H1 (cell line): ENCODE measurements around the gene SLC39A7. TPM values are rescaled to one million over a fixed set of nuclear protein-coding genes. Genes with fewer than 3 reads are reported as not detected.

Source experiments
- CTCF ChIA-PET: fragments of 300-600 bp; sonication (Branson Sonifier 250); formaldehyde crosslinking; loops from one replicate; lab custom pipeline; 2021; ENCODE audit not compliant: partially characterized antibody; lab: Charles Lee
- POLR2A ChIA-PET: fragments of 300-600 bp; sonication (Branson Sonifier 250); formaldehyde crosslinking; loops from one replicate; lab custom pipeline; 2021; ENCODE audit warnings: inconsistent platforms; ENCODE audit not compliant: partially characterized antibody; lab: Charles Lee
- DNase-seq, 2 experiments: peaks; one replicate each; pipeline versions ENCODE4 v3.0.0 to v3.0.0-alpha.2; 2010 to 2022; ENCODE audit warnings: low spot score in 2 of 2, low read depth in 1 of 2, mixed read lengths in 1 of 2
- FAIRE-seq: peaks from 2 replicates; lab custom pipeline; 2011; peaks lifted over from hg19 to GRCh38; lab: Jason Lieb, UNC
- H2AFZ ChIP-seq: 2 replicates; pipeline ENCODE4 v1.8.1; 2012; ENCODE audit warnings: low read length, inconsistent platforms
- H2AK5ac ChIP-seq: 2 replicates; pipeline ENCODE4 v1.6.1; 2013; ENCODE audit warnings: low read depth, low read length
- H2BK120ac ChIP-seq: replicated peaks from 2 replicates; pipeline ENCODE3; 2013; ENCODE audit warnings: low read depth, low read length, inconsistent platforms
- H2BK12ac ChIP-seq: 2 replicates; pipeline ENCODE4 v1.6.1; 2013; ENCODE audit warnings: low read depth, low read length
- H2BK15ac ChIP-seq: 2 replicates; pipeline ENCODE4 v1.6.1; 2013; ENCODE audit warnings: low read length
- H2BK20ac ChIP-seq: 2 replicates; pipeline ENCODE4 v1.6.1; 2013; ENCODE audit warnings: low read length
- H2BK5ac ChIP-seq: 2 replicates; pipeline ENCODE4 v1.6.1; 2013; ENCODE audit warnings: low read depth, low read length
- H3K14ac ChIP-seq: 2 replicates; pipeline ENCODE4 v1.6.1; 2013; ENCODE audit warnings: inconsistent platforms; ENCODE audit not compliant: insufficient read length
- H3K18ac ChIP-seq: 2 replicates; pipeline ENCODE4 v1.6.1; 2013; ENCODE audit warnings: low read length; ENCODE audit errors: extremely low read depth
- H3K23ac ChIP-seq: 2 replicates; pipeline ENCODE4 v1.6.1; 2013; ENCODE audit warnings: inconsistent platforms; ENCODE audit not compliant: insufficient read length
- H3K23me2 ChIP-seq: 2 replicates; pipeline ENCODE4 v1.6.1; 2013; ENCODE audit warnings: low read depth, low read length
- H3K27ac ChIP-seq: 2 replicates; pipeline ENCODE4 v1.6.1; 2011; ENCODE audit warnings: low read depth, low read length, inconsistent platforms
- H3K27me3 ChIP-seq, 4 experiments: replicated peaks in 1 of 4; 1 replicate in 1 of 4; 2 replicates in 3 of 4; pipeline versions ENCODE4 v1.6.1 to v1.8.1; 2011 to 2013; ENCODE audit warnings: low read length in 3 of 4, mild to moderate bottlenecking in 3 of 4, inconsistent platforms in 2 of 4, mixed read lengths in 2 of 4, moderate library complexity in 1 of 4; ENCODE audit not compliant: control insufficient read depth in 3 of 4, insufficient read depth in 3 of 4; ENCODE audit errors: extremely low read depth in 1 of 4
- H3K36me3 ChIP-seq, 4 experiments: 2 replicates each; pipeline versions ENCODE4 v1.6.1 to v1.8.1; 2011 to 2013; ENCODE audit warnings: mild to moderate bottlenecking in 4 of 4, low read length in 3 of 4, moderate library complexity in 2 of 4, control low read depth in 1 of 4, inconsistent platforms in 1 of 4; ENCODE audit not compliant: insufficient read depth in 4 of 4, control insufficient read depth in 2 of 4
- H3K4ac ChIP-seq: replicated peaks from 2 replicates; pipeline ENCODE3; 2013; ENCODE audit warnings: low read length, low read depth, mixed read lengths, inconsistent platforms; ENCODE audit not compliant: insufficient read length
- H3K4me1 ChIP-seq, 4 experiments: replicated peaks in 1 of 4; 1 replicate in 1 of 4; 2 replicates in 3 of 4; pipeline versions ENCODE4 v1.6.1 to v1.8.1; 2011 to 2013; ENCODE audit warnings: low read length in 3 of 4, inconsistent platforms in 2 of 4, mixed read lengths in 1 of 4; ENCODE audit not compliant: insufficient read depth in 4 of 4, control insufficient read depth in 3 of 4
- H3K4me2 ChIP-seq, 2 experiments: 2 replicates each; pipeline versions ENCODE4 v1.6.1 to v1.8.1; 2011 to 2013; ENCODE audit warnings: low read depth in 2 of 2, low read length in 2 of 2, control low read depth in 1 of 2, inconsistent platforms in 1 of 2, mild to moderate bottlenecking in 1 of 2; ENCODE audit not compliant: insufficient read depth in 1 of 2
- H3K4me3 ChIP-seq, 4 experiments: fragments of 200-600, 300-600 bp in 1 of 4; sonication (generic), shearing (Covaris generic), sonication (Bioruptor Twin) in 1 of 4; 2 replicates each; pipeline versions ENCODE4 v1.5.1 to v1.8.1; 2011 to 2016; ENCODE audit warnings: low read length in 4 of 4, low read depth in 3 of 4, control low read depth in 2 of 4, inconsistent platforms in 2 of 4, mild to moderate bottlenecking in 2 of 4, mixed read lengths in 1 of 4, moderate library complexity in 1 of 4; ENCODE audit not compliant: insufficient read depth in 2 of 4; ENCODE audit errors: extremely low read depth in 1 of 4
- H3K56ac ChIP-seq: replicated peaks from 2 replicates; pipeline ENCODE3; 2013; ENCODE audit warnings: low read depth, mild to moderate bottlenecking, mixed read lengths, low read length, inconsistent platforms; ENCODE audit not compliant: insufficient read length
- H3K79me1 ChIP-seq: 2 replicates; pipeline ENCODE4 v1.6.1; 2013; ENCODE audit warnings: low read depth, low read length, control low read depth
- H3K79me2 ChIP-seq, 2 experiments: 2 replicates each; pipeline versions ENCODE4 v1.6.1 to v1.8.1; 2012 to 2013; ENCODE audit warnings: low read length in 2 of 2, mild to moderate bottlenecking in 2 of 2, inconsistent platforms in 1 of 2; ENCODE audit not compliant: insufficient read depth in 2 of 2, control insufficient read depth in 1 of 2
- H3K9ac ChIP-seq, 4 experiments: replicated peaks in 1 of 4; 1 replicate in 1 of 4; 2 replicates in 3 of 4; pipeline versions ENCODE4 v1.6.1 to v1.8.1; 2011 to 2013; ENCODE audit warnings: low read depth in 3 of 4, low read length in 3 of 4, control low read depth in 2 of 4, mild to moderate bottlenecking in 2 of 4, moderate library complexity in 2 of 4, inconsistent platforms in 1 of 4; ENCODE audit errors: extremely low read depth in 1 of 4
- H3K9me3 ChIP-seq, 2 experiments: 2 replicates each; pipeline versions ENCODE4 v1.6.1 to v1.8.1; 2012 to 2013; ENCODE audit warnings: mild to moderate bottlenecking in 2 of 2, moderate library complexity in 2 of 2, control low read depth in 1 of 2, inconsistent platforms in 1 of 2, low read depth in 1 of 2, low read length in 1 of 2, mixed read lengths in 1 of 2; ENCODE audit not compliant: insufficient read depth in 2 of 2
- H4K20me1 ChIP-seq, 2 experiments: replicated peaks in 1 of 2; 2 replicates each; pipeline versions ENCODE3 to v1.8.1; 2011 to 2013; ENCODE audit warnings: inconsistent platforms in 2 of 2, low read length in 2 of 2, mild to moderate bottlenecking in 1 of 2; ENCODE audit not compliant: insufficient read depth in 2 of 2, control insufficient read depth in 1 of 2
- H4K5ac ChIP-seq: 2 replicates; pipeline ENCODE4 v1.6.1; 2013; ENCODE audit warnings: low read length, low read depth, mixed read lengths, inconsistent platforms; ENCODE audit not compliant: insufficient read length
- H4K8ac ChIP-seq: 2 replicates; pipeline ENCODE4 v1.8.0; 2013; ENCODE audit warnings: mild to moderate bottlenecking, moderate library complexity, low read length, inconsistent platforms; ENCODE audit not compliant: insufficient read depth; ENCODE audit errors: extremely low read depth
- H4K91ac ChIP-seq: replicated peaks from 2 replicates; pipeline ENCODE3; 2013; ENCODE audit warnings: low read length, mixed read lengths, inconsistent platforms; ENCODE audit not compliant: insufficient read length
- WGBS, 2 experiments: shearing (Covaris generic) in 1 of 2; methylation state at CpG; one replicate each; pipeline versions ENCODE4 v1.1.6 to v1.1.7; 2013 to 2015; ENCODE audit warnings: low lambda C conversion rate in 2 of 2, mixed read lengths in 2 of 2, inconsistent platforms in 1 of 2, low coverage in 1 of 2, missing lambda C conversion rate in 1 of 2; ENCODE audit not compliant: insufficient replicate concordance in 2 of 2, insufficient coverage in 1 of 2, insufficient read length in 1 of 2; ENCODE audit errors: extremely low coverage in 1 of 2, missing lambda C conversion rate in 1 of 2; 5-methylcytosine and 5-hydroxymethylcytosine counted together
- polyA plus RNA-seq, 7 experiments: library from polyadenylated mRNA; depleted of rRNA in 3 of 7; stranded (reverse) in 5 of 7; unstranded in 2 of 7; fragments of >200 nt in 5 of 7; fragments of 200-250 nt in 2 of 7; gene quantifications; 1 replicate in 5 of 7; 2 replicates in 1 of 7; 4 replicates in 1 of 7; pipeline versions ENCODE4 v1.2.1 to v1.2.3, GENCODE V29; 2011 to 2013; ENCODE audit warnings: missing spikeins in 2 of 7, mixed read lengths in 2 of 7
- total RNA-seq: library from RNA; stranded (reverse); fragmentation: NEBNext Ultra II Directional; extraction: Animal tissue kit (Norgen Biotek cat#: 25700); gene quantifications from 2 replicates; pipeline ENCODE4 v1.2.1, GENCODE V29; 2021

Gene SLC39A7
- total and polyA plus RNA-seq, 2 of the 8 experiments (the other 6 are each of a cell fraction or from before 2014, with no cell fraction given): 63.3 to 123 TPM

DNA sequence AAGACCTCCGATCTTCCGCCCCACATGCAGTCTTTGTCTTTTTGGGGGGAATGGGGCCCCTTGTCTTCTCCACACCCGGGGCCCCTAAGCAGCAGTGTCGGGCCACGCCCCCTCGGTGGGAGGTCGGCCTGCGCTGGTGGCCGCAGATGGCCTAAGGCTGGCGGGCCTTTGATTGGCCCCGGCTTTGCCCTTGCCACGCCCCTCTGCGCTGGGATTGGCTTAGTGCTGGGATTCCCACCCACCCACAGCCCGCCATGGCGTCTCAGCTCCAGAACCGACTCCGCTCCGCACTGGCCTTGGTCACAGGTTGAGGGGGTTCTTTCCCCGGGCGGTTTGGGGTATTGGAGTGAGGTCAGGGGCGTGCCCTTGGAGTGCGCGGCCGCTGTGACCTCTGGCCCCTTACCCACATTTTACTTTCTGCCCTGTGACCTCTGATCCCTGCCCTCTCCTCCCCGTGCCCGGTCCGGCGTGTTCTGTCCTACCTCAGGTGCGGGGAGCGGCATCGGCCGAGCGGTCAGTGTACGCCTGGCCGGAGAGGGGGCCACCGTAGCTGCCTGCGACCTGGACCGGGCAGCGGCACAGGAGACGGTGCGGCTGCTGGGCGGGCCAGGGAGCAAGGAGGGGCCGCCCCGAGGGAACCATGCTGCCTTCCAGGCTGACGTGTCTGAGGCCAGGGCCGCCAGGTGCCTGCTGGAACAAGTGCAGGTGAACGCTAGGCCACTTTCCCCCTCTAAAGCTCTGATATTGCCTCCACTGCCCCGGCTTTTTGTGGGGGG, 3.9 kb downstream of the SLC39A7 start, which contains the start of gene HSD17B8:
Gene HSD17B8, plus strand, starts transcription at position 241 of the 776 bp plus-strand sequence. Its CDS starts 14 bp downstream, at position 255.
- Histone ChIP-seq H4K8ac (no peak within 1 kb of the TSS; the same call in 1 of the 2 replicates), H4K20me1 (peaks cover 5 to 22% of the 10 kb centered on the region in 2 experiments), H3K36me3 (peaks cover 7 to 23% (median 15%) of the 10 kb centered on the region in 4 experiments), H3K79me2 (peaks cover 3 to 18% of the 10 kb centered on the region in 2 experiments; a peak in 3 of 4 replicates), H3K14ac (no peak within 1 kb of the TSS), H2AFZ (peak within 1 kb of the TSS; percentile 42; the same call in 1 of the 2 replicates), H2BK5ac (no peak within 1 kb of the TSS), H4K5ac (no peak within 1 kb of the TSS), H2BK120ac (no peak within 1 kb of the TSS), H3K23me2 (peaks cover 30% of the 10 kb centered on the region), H2AK5ac (no peak within 1 kb of the TSS; the same call in 1 of the 2 replicates), H3K27me3 (peaks cover 9 to 32% (median 25%) of the 10 kb centered on the region in 4 experiments; a peak in 6 of 7 replicates), H3K4me2 (peak within 1 kb of the TSS; percentile 72 to 97), H3K18ac (peak within 1 kb of the TSS; percentile 75), H4K91ac (no peak within 1 kb of the TSS), H2BK20ac (peak within 1 kb of the TSS; percentile 13; the same call in 1 of the 2 replicates), H3K79me1 (peaks cover 16% of the 10 kb centered on the region), H2BK12ac (peak within 1 kb of the TSS; percentile 12; the same call in 1 of the 2 replicates), H2BK15ac (0 out of 2 replicates have a peak within 1 kb of the TSS, but pooled peaks have one; percentile 19), H3K9ac (peak within 1 kb of the TSS; percentile 22 to 66 (median 47); a peak in 3 of 7 replicates), H3K23ac (no peak within 1 kb of the TSS), H3K9me3 (no peaks in the 10 kb centered on the region), H3K27ac (no peak within 1 kb of the TSS), H3K4me1 (peaks cover 4 to 36% (median 11%) of the 10 kb centered on the region in 4 experiments), H3K56ac (peak within 1 kb of the TSS; percentile 34), H3K4me3 (peak within 1 kb of the TSS; percentile 71 to 93 (median 72)), H3K4ac (no peak within 1 kb of the TSS)
- POLR2A ChIA-PET: interaction anchor here (0.6 to 2.0 kb wide), 10 partner anchors 8 to 235 kb away, joined by 3 to 16 read pairs (median 6); partner anchors contain the start of genes B3GALT4, CUTA, RPS18 and VPS52
- CTCF ChIA-PET: interaction anchor here (0.6 to 2.4 kb wide), 7 partner anchors 11 to 204 kb away, joined by 3 to 23 read pairs (median 6); no protein-coding TSS in a partner anchor
- WGBS, 2 experiments: 2% methylated on average over 37 of the region's 48 CpGs; no CpG with 5 or more reads in 1 of the 2 experiments
- DNase-seq (peak; percentile 72 to 98), FAIRE-seq (no peak)
